Fibroblast of skin of scalp (primary cell): ENCODE data around the gene CACNA2D1.

Experiments
- DNase-seq: peaks from one replicate; pipeline ENCODE4 v3.0.0-alpha.2; 2013

Gene CACNA2D1

DNA sequence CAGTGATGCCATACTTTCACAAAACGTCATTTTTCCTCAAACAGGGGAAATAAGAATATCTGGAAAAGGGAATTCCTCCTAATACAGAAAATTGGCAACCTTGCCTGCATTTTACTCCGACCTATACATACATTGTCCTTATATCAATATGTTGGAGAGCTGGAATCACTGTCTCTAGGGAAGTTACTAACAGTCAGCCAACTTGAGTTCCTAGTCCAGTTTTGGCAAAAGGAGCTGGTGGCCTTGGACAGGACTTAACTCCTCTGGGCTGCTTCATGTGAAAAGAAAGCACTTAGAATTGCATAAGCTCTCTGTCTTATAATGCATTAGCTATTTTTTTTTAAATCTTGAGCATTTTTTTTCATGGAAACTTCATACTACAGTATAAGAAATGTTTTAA, 499.5 kb downstream of the CACNA2D1 start:
- no peak for DNase-seq

DNA sequence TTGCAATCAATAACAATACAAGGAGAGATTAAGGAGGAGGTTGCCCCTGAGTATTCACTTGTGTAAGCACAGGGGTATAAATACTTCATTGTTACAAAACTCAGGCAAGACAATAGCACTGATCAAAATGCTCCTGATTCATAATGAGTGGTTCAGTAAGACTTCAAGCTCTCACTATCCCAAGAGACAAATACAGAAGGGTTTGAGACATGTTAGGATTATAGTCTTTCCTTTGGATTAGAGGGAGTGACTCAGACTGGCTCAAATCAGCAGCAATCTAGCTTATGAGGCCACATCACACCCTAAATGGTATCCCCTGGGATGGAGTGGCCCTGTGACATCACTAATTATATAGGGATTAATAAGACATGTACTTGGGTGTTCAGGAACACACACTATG, 506.5 kb downstream of the CACNA2D1 start:
- no peak for DNase-seq

DNA sequence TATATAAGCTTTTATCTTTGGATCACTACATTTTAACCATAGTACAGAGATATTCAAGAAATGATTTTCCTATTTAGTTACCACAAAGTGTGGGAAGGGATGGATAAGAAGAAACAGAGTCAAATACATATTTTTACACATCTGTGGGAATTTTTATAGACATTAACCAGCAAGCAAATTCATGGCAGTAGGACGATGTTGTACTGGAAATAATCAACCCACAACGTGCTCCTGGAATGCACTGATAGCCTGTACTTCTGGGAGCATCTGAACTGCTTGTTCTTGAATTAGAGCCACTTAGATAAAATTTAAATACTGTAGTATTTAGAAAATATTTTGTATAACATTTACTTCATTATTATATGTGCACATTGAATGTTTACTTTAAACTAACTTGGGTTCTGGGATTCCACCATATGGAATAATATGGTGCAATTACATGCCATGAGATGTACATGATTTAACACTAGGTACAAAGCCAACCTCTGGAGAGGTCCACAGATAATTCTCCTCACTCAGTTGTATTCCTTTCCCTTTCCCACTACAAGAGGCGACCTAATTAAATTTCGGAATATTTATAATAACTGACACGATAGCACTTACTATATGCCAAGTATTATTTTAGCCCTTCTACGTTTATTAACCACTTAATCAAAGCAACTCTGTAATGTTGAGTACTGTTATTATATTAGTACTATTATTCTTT, 508.8 kb downstream of the CACNA2D1 start:
- no peak for DNase-seq

DNA sequence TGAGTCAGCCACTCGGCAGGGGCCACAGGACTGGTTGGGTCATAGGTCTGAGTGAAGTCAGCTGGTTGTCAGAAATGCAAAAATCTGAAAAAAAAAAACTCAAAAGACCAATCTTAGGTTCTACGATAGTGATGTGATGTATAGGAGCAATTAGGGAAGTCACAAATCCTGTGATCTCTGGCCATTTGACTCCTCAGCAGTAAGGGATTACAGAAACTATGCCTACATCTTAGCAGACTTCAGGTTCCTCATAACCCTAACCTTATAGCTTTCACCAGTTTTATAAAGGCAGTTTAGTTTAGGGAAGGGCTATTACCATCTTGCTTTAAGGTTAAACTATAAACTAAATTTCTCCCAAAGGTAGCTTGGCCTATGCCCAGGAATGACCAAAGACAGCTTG, 510.6 kb downstream of the CACNA2D1 start:
- DNase-seq, result no peak

DNA sequence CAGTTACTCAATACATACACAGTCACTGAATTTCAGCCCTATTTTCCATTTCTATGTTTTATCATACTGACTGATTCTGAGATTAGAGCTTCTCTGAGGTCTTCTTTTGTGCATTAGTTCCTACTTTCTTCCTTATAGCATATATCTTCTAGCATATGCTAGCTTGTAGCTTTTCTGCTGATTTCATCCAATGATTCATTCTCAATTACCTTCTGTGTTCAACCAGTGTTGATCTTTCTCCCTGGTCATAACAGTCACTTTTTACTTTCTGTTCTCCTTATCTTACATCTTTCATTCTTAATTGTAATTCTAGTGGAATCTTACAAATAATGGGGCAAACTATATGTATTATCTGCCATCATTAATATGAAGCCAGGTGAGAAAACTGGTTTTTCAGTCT, 514.2 kb downstream of the CACNA2D1 start:
- no peak for DNase-seq

DNA sequence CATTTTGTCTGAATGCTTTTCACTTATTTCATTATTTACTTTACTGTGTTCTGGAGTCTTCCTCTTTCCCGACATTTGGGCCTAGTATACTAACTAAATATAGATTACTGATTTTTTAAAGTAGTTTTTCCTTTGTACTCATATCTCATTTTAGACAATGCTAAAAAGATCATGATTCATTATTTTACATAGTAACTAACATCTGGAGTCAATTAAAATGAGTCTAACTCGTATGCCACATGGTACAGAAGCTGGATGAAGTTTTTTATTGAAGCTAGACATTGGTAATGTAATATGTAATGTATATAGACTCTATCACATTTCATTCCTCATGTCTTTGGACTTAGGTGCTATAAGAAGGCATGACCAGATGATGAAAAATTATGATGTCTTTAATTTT, 517.4 kb downstream of the CACNA2D1 start:
- DNase-seq, result peak; percentile 47

DNA sequence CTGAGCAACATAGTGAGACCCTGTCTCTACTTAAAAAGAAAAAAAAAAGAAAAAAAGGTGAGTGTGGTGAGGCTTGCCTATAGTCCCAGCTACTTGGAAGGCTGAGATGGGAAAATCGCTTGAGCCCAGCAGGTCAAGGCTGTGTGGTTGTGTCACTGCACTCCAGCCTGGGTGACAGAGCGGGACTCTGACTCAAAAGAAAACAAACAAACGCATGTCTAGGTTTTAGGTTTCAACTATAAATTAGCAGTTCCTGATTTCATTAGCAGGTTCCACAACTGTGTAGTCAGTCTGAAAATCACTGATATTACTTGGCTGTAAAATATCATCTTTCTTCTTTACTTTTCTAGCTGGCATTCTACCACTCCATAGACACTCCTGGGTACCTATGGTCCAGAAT, 518.0 kb downstream of the CACNA2D1 start:
- no peak for DNase-seq

DNA sequence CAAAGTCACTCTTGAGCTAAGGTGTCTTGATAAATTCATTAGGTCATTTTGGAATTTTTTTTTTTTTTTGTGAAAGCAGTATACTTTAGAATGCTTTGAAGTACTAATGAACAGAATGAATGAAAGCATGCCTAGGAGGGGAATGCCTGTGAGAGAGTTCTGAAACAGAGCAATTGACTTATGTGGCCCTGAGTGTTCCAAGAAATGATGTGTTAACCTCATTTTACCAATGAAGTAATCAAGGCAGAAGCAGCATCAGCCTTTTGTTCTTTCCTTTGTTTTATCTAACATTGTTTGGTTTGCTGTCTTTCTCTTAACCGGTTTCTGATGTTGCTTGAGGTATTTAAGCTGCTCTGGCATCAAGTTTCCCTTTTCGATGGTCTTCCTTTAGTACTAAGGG, 519.1 kb downstream of the CACNA2D1 start:
- DNase-seq, result no peak

DNA sequence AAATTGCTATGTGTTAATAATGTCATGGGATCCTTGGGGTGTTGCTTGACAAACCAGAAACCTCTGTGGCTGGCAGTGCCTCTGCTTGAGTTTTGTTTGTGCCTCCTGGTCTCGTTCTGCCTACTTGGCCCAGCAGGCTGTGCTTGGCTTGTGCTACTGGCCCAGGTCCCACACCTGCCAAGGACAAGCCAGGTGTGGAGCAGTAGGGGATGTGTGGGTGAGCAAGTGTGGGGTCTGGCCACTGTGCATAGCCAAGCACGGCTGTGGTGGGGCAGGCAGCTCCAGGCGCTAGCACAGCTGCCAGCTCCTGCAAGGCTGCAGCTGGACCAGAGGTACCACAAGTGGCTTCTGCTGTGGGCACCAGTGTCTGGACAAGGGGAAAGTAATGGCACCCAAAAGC, 524.1 kb downstream of the CACNA2D1 start:
- no peak for DNase-seq

DNA sequence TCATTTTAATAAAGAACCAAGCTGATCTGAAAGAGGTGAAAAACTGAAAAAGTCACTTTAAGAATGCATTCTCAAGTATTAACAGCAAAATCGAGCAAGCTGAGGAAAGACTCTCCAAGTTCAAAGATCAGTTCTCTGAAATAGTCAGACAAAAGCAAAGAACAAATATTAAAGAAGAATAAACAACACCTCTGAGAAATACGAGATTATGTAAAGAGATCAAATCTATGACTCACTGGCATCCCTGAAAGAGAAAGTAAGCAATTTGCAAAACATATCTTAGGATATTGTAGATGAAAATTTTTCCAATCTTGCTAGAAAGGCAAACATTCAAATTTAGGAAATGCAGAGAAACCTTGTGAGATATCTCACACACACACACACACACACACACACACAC, 535.4 kb downstream of the CACNA2D1 start:
- DNase-seq, result no peak

DNA sequence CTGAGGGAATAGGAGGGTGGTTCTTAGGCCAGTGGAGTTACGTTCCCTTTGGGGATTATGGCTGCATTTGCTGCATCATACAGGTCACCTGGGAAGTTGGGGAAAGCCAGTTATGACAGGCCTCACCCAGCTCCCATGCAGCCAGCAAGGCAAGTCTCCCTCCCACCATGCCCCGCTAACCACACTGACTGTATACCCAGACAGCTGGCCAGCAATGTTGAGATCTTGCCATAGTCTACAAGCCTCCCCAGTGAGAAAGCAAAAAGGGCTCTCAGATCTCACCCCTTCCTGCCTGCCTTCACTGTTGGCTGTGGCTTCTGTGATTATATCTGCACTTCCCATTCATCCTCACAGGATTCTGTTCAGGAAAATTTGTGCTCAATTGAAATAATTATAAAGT, 540.5 kb downstream of the CACNA2D1 start:
- peak; percentile 49 for DNase-seq

DNA sequence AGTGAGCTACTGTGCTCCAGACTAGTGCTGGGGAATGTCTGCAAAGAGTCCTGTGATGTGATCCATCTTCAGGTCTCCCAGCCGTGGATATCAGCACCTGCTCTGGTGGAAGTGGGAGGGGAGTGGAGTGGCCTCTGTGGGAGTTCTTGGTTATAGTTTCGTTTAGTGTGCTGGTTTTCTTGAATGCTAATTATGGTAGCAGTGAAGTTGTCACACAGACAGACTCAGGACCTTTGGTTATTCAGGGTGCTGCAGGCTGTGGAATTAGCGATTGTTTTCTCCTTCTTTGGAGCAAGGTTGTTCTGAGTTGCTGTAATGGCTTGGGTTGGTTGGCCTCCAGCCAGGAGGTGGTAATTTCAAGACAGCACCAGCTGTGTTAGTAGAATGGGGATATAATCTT, 541.0 kb downstream of the CACNA2D1 start:
- DNase-seq, result no peak
